Measurements from ENCODE around the gene ZNF101.

Gene ZNF101

DNA sequence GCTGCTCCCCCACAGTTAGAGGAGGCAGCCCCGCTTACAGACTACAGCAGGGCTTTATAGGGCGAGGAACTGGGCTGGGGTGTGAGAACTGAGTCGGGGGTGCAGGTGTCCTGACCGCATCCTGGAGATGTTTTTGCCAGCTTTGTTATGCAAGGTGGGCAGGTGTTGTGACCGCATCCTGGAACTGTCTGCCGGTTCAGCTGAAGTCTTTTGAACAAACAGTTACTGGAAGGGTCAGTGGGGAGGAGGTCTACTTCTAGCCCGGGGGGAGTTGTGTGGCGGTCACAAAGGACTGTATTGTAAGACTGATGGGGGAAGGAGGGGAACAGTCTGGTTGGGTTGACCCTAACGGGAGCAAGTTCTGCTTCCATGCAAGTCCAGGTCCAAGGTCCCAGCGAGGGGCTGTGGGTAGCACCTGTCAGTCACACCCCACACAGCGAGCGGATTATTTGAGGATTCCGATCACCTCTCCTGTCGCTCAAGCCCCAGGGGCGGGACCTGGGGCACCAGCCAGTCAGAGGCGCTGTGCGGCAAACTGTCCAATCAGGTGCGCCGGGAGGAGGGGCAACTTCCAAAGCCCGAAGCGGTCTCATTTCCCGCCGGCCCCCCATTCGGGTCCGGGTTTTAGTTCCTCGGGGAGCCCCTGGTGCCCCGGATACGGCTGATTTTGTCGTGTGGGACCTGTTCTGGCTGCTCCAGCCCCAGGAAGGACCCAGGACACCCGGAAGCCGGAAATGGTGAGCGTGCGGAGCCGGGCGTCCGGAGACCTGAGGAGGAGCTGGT lies at the start of gene ZNF101:
TSS of gene ZNF101 (plus strand) at position 610 of the 783 bp plus-strand sequence. CDS start at position 735, 125 bp downstream.
- DNase-seq = peak; percentile 77 to 81

DNA sequence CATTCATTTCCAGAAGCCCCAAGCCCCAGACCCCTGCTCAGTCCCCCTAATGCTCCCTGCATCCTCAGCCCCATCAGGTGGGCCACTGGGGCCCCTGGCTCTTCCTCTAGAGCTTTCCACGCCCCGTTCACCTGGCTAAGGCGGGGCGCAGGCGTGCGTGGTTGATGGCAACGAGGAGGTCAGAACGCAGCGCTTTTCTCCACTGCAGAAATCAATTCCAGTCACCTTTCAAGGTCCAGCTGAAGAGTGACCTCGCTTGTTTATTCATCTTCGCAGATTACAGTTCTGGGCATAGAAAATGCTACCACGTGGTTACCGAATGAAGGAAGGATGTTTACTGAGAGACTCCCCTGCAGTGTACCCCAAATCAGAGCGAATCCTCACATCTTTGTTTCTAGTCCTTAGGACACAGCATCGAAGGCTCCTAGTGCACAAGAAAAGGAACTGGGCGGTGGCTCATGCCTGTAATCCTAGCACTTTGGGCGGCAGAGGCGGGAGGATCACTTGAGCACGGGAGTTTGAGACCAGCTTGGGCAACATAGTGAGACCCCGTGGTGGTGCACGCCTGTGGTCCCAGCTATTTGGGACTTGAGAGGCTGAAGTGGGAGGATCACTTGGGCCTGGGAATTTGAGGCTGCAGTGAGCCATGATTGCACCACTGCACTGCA lies 49.3 kb upstream of the ZNF101 start:
- DNase-seq = no peak

DNA sequence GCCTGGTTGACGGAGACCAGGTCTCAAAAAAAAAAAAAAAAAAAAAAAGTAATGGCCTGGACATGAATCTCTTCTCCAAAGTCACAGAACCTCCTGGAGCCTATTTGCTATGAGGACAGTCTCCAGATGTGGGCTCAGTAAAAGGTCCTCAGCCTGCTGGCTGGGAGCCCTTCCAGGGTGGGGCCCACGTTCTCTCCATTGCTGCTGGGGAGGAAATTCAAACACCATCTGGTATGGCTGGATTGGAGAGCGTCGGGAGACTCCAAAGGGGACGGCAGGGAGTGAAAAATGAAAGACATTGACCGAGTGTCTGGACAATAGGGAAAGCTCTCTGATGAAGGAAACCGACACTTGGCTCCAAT lies 48.8 kb upstream of the ZNF101 start:
- DNase-seq = no peak

DNA sequence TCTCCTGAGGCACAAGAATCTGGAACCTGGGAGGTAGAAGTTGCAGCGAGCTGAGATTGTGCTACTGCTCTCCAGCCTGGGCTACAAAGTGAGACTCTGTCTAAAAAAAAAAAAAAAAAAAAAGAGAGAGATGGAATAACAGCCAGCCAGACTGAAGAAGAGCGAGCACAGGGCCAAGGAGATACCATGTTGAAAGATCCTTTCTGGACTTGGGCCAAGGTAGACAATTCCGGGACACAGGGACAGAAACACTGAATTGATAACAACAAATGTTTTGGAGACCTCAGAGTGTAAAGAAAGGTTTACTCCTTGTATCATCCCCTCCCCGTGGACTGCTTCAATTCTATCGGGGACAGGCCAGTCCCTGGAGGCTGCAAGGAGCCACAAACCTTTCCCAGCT lies 45.3 kb upstream of the ZNF101 start:
- DNase-seq = no peak

DNA sequence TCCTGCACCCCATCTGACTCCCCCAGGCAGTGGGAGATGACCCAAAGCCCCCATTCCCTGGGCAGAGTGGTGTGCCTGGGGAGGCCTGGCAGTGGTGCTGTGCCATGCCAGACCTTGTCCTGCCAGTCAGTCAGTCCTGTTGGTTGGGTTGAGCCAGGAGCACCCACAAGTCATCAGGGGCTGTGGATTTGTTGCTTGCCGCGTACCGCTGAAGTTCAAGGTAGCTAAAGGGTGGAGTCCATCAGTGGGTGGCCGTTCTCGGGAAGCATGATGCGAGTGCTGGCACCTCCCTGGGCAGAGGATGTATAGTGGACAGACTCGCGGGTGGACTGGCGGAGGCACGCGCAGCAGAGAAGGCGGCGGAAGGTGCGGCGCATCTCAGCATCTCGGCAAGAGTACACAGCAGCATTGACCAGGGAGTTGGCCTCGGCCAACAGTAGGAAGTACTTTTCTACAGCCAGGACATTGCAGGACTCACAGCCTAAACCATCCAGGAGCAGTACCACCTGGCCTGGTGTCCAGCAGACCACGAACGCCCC lies 44.5 kb upstream of the ZNF101 start:
- no peak for DNase-seq

DNA sequence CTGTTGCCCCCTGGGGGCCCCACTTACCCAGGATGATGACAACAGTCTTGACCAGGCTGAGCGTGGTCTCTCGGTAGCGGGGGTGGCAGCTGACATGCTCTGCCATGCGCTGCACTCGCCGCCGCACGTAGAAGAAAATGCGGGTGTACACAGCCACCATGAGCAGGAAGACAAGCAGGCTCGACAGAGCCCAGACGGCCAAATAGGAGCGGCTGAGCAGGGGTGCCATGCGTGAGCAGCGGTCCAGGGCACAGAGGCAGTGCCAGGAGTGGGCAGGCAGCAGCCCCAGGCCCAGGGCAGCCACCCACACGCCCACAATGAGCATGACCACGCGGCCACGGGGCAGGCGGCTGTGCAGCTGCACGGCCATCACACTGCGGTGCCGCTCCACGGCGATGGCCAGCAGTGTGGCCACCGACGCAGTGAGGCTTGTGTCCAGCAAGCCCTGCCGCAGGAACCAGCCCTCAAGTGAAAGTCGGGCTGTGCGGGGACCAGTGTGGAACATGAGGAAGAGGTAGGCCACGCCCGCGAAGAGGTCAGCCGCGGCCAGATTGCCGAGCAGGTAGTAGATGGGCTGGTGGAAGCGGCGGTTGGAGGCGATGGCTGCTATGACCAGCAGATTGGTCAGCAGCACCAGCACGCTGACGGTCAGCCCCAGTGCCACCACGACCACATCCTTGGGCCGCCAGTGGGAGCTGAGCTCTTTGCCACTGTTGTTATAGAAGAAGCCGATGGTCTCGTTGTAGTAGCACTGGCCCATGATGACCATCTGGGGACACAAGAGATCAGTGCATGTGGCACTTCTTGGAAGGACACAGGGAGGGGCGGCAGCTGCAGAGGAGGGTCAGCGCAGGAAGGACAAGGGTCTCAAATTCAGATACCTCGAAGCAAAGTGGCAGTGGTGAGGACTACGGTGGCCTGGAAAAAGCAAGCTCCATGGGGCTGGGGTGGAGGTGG lies 41.8 kb upstream of the ZNF101 start:
- no peak for DNase-seq

DNA sequence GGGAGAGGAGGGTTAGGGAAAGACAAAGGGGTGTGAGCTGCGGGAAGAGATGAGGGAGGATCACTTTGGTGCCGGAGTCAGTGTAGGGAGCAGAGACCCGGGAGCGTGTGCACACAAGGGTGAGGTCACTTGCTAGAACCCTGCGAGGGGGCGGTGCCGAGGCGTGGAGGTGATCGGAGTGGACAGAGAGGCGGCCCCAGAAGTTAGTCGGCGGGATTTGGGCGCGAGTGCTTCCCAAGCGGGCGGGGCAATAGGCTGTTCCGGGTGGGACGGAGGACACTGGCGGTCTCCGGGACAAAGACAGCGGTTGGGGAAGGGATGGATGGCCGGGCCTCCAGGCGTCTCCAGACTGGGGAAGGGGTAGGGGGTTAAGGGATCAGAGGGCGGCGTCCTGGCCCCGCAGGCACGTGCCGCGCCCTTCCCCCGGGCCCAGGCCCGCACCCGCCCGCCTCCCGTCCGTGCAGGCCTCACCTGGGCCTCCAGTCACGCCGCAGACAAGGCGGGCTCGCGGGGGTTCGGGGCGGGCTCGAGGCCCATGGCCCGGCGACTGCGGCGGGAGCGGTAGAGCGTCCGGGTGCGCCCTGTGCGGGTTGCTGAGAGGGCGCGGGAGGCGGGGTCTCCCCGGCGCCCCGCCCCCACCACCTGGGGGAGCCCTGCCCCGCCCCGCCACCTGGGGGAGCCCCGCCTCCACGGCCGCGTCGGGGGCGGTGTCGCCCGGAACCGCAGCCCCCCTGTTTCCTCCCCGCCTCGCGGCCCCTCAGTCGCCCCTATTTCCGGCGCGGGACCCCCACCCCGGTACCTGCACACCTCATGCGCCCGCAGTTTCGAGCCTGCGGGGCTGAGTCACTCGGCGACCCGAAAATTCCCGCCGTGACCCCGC lies 40.8 kb upstream of the ZNF101 start, which contains the start of gene LPAR2:
TSS of gene LPAR2 (minus strand) at position 600 of the 880 bp plus-strand sequence. CDS start 945 bp downstream, outside the sequence.
- peak in 1 of 2 donors; percentile 49 for DNase-seq

DNA sequence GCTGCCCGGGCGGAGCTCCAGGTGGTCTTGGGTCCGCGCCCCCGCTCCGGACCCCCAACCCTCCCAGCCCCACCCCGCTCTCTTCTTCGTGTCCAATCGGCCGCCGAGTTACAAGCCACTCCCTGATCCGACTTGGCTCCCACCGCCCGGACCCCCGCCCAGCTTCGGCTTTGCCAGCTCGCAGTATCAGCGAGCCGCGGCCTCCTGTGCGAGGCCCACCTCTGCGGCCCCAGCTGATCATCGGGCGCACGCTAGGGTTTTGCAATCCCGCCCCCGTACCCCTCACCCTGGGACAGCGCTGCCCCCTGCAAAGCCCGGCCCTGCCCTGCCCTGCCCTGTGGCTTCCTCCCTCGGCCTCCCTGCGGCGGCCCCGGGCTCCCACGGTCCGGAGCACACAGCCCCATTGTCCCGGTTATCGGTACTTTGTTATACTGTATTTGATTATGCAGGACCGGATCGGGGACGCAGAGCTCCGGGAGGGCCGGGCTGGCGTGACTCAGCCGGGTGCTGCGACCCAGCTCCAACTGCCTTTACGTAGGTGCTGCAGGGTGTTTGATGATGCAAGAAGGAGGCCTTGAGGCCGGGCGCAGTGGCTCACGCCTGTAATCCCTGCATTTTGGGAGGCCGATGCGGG lies 40.0 kb upstream of the ZNF101 start:
- peak in 1 of 2 donors; percentile 5 for DNase-seq

DNA sequence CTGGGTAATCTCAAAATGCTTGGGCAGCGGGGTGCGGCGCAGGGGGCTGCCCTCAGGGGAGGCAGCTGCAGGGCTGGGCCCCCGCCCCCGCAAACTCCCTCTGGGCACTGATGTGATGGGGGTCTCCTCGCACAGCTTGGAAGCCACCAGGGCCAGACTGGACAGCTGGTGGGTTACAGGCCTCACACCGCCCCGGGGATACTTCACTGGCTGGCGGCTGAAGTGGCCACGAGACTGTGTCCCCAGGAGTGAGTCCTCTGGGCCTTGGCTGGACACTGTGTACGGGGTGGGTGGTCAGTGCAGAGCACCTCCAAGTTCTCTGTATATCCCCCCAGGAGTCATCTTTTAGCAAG lies 38.6 kb upstream of the ZNF101 start:
- DNase-seq = no peak

DNA sequence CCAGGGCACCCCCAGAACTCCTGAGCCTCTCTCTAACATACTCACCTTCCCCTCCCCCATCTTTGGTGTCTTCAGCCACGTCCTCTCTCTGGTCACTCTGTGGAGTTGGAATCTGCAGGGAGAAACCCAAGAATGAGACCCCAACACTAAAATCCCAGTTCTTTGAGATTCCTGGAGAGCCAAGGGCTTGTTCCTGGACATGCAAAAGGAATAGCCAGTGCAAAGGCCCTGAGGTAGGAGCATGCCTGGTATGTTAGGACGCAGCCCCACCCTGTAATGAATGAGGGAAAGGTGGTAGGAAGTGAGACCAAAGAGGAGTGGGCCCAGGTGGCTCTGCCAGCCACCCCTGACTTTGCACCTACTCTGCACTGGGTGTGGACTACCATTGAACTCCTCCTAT lies 38.2 kb upstream of the ZNF101 start:
- DNase-seq = no peak

DNA sequence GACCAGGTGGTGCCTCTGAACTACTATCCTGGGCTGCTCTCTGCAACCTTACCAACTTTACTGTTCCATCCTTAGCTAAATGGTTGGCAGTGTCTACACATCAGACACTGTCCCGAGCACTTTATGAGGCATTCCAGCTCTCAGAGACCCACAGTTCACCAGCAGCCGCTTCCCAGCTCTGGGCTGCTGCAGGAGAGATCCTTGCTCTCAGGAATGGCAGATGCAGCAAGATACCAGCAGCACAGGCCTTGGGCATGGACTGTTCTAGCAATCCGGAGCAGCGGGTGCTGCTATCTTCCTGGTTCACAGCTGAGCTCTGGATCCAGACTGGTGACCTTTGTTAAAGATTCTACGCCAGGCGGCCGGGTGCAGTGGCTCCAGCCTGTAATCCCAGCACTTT lies 37.3 kb upstream of the ZNF101 start:
- DNase-seq = no peak

DNA sequence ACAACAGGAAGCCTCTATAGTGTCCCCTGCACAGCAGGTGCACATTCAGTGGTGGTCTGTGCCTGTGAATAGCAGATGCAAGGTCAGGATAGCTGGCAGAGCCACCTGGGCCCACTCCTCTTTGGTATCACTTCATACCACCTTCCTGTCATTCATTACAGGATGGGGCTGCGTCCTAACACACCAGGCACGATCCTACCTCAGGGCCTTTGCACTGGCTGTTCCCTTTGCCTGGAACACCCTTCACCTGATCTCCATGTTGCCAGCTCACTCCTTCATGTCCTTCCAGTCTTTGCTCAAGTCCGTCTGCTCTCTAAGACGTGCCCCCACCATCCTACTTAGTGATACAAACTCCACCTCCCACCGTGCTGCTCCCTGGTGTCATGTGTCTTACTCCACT lies 36.0 kb upstream of the ZNF101 start:
- no peak for DNase-seq

DNA sequence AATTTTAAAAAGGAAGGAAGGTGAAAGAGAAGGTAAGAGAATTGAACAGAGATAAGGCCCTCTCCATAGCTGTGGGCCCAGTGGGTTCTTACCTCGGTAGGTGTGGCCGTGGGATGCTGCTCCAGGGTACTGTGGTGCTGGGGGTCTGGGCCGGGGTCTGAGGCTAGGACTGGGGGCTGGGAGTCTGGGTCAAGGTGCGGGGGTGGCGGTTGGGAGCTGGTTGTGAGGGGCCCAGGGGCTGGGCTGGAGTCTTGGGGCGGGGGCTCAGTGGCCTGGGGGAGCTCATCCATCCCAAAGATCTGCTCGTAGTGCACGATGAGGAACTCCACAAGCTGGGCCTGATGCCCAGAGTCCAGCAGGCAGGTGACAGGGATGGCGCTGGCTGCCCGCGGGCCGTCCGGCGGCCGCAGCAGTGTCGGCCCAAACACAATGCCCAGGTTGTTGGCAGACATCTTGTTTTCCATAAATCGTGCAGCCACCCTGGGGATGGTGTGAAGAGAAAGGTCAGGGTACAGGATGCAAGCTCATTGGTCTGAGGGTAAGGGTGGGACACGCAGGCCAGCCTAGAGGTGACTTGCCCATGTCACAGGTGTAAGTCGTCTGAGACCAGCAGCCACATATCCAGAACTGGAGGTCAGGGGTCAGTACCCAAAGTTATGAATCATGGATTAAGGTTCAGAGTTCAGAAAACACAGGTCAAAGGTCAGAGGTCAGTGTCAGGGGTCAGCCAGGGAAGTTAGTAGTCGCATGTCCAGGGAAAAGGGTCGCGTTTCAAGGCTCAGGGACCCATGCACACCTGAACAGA lies 34.7 kb upstream of the ZNF101 start:
- no peak for DNase-seq

DNA sequence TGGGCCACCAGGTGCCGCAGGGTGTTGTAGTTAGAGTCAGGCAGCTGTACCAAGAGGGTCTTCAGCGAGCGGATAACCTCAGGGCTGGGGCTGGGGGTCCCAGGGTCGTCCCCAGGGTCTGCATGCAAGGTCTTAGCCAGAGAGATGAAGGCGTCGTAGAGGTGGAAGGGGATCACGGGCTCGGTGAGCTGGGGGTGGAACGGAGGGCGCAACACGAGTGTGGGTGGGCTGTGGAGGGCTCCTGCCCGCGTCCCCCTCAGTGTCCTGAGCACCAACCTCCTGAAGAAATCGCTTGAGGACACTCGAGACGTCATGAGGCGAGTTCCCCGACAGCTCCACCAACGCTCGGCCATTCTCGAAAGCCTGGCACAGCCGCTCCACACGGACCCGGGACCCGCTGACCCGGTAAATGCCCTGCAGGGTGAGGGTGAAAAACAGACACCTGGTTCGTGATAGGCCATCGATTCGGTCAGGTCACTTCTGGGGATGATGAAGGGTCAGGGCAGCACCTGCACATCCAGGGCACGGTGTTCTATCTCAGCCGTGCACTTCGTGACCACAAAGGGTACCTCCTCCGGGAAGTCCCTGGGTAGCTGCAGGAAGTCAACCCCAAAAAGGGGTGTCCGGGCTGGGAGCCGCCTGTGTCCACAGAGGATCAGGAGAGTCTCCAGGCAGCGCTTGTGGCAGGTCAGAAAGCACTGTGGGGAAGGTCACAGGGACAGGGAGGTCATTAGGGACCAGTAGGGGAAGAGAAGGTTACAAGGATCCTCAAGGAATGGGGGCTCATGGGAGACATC lies 33.9 kb upstream of the ZNF101 start:
- no peak for DNase-seq

DNA sequence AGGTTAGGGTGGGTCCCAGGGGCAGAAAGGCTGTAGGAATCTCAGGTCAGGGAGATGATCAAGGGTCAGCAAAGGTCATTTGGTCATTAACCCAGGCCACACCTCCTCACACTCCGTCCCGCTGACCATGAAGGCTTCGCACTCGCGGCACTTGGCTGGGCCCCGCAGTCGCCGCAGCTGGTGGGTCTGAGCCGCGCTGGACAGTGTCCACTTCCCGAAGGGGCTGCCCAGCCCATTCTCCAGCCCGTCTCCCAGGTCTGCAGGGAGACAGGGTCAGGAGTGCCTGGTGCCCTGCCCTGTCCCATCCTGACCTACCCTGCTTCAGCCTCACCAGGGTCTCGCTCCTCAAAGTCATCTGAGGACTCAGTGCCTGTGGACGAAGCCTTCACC lies 33.3 kb upstream of the ZNF101 start:
- DNase-seq = no peak

DNA sequence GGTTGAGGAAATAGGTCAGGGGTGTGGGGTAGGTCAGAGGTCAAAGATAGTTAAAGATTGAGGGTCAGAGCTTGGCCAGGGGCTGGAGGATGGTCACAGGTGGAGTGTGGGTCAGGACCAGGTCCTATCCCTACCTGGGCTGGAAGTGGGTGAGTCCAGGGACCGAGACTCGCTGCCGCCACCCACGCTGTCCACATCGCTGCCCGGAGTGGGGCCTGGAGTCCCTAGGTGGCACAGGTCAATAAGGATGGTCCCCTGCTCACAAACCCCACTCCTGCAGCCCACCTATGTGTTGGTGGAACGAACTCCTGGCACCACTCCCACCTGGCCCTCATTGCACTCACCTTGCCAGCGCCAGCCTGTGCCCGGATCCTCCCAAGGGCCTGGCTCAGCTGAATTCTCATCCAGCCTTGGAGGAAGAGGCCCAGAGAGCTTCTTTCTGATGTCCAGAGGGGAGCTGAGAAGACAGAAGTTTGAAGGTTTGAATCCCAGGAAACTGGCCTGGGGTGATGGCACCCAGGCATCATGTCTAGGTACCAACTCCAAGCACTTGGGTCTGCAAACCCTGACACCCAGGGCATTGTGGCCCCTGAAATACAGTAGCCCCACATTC lies 32.0 kb upstream of the ZNF101 start:
- no peak for DNase-seq

DNA sequence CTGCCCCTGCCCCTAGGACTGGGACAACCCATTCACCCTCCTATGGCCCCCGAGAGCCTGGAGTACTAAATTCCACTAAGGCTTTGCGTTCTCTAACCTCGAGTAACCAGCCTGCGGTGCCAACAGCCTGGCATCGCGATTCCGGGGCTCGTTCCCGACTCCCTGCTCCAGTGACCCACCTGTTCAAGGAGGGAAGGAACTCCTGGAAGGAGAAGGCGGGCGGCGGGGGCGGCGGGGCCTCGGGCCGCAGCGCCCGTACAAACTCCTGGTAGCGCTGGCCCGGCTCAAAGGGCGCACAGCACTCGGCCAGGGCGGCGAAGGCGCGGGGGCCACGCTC lies 31.5 kb upstream of the ZNF101 start:
- DNase-seq = no peak

DNA sequence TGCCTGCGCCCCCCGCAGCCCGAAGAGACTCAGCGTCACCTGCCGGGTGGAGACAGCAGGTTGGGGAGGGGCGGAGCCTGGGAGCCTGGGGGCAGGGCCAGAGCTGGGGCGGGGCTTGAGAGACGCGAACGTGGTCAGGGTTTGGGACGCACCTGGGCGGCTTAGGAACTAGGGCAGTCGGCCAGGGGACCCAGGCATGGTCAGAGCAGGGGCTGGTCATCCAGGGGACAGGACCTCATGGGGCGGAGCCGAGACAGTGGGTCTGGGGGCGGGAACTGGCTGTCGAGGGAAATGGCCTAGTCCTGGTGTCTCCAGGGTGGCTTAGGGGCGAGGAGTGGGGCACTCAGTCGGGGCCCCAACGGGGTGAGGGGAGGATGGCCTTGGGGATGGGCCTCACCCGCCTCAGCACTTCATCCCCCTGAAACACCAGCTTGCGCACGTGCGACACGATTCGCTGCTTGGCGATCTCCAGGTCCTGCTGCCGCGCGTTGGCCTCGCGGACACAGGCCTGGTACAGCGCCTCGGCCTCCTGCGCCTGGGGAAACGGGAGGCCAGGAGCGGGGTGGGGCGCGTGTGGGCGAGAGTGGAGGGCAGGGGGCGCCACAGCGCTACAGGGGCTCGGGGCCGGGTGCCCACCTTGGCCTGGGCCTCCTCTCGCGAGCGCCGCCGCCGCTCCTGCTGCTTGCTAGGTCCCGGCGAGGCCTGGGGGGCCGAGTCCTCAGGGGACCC lies 31.0 kb upstream of the ZNF101 start:
- DNase-seq = no peak
